AG09319 (cell line): ENCODE measurements around the gene UPB1.

ENCODE experiments used
- DNase-seq: peaks from one replicate; pipeline ENCODE4 v3.0.0-alpha.2; 2010; ENCODE audit warnings: low read depth; ENCODE audit errors: extremely low read depth
- TF ChIP-seq, protein P1 (sequence below): IDR thresholded peaks from 2 replicates; pipeline ENCODE4 v1.5.1; 2011; ENCODE audit warnings: low read depth, mild to moderate bottlenecking, inconsistent platforms, low read length, moderate library complexity

The UPB1 gene

DNA sequence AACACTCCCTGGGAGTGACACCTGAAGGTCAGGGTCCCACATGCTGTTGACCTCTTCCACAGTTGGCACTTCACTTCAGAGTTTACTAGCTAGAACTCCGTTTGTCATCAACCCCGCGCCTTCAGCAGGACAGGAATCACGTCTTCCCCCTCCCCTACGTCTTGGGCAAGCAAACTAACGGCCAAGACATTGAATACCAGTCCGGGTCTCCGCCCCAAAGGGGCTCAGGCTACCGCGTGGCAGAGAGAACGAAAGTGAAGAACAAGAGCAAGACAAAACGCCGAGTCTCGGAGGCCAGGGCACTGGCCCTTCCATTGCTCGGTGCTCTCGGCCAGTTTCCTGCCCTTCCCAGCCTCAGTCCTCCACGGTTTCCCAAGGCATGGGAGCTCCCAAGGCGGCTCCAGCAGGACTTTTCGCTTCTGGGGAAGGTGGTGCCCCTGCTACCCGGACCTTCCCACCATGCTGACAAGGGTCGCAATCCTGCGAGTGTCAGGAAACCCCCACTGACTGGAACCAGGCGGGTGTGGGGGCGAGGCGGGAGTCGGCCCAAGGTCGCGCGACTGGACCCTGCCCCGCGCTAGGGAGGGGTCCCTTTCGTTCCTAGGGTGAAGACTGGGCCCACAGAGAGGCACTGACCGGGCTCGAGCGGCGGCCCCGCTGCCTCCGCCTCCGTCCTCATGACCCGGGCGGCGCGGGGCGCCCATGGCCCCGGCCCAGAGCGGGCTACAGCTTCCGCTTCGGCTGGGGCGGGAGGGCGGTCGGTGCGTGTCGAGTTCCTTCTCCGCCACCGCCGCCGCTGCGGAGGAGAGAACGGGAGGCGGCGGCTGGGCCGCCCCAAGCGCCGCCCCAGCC is 59.4 kb downstream of the UPB1 start, which contains the start of gene GUCD1:
GUCD1 (minus strand) TSS at position 826 of the 852 bp plus-strand sequence; CDS start at position 679, 147 bp downstream.
- TF ChIP-seq, protein P1, sequence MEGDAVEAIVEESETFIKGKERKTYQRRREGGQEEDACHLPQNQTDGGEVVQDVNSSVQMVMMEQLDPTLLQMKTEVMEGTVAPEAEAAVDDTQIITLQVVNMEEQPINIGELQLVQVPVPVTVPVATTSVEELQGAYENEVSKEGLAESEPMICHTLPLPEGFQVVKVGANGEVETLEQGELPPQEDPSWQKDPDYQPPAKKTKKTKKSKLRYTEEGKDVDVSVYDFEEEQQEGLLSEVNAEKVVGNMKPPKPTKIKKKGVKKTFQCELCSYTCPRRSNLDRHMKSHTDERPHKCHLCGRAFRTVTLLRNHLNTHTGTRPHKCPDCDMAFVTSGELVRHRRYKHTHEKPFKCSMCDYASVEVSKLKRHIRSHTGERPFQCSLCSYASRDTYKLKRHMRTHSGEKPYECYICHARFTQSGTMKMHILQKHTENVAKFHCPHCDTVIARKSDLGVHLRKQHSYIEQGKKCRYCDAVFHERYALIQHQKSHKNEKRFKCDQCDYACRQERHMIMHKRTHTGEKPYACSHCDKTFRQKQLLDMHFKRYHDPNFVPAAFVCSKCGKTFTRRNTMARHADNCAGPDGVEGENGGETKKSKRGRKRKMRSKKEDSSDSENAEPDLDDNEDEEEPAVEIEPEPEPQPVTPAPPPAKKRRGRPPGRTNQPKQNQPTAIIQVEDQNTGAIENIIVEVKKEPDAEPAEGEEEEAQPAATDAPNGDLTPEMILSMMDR = no peak
- DNase-seq = no peak

- TF ChIP-seq, protein P1 = no peak; the same call in 1 of the 2 replicates
- DNase-seq = peak; percentile 98
Measured at GRCh38 chr22:24555165-24556039, 60.3 kb downstream of the UPB1 start, which contains the start of gene SNRPD3. SNRPD3 (plus strand) TSS chr22:24555999; CDS start chr22:24557675, 1,676 bp downstream.

GRCh38 chr22:24559471-24559870 is 64.3 kb downstream of the UPB1 start:
- TF ChIP-seq, protein P1 = no peak
- no peak for DNase-seq

GRCh38 chr22:24563246-24563645 is 68.1 kb downstream of the UPB1 start:
- TF ChIP-seq, protein P1 = no peak
- DNase-seq = no peak

- TF ChIP-seq, protein P1 = no peak
- DNase-seq = no peak
Measured at GRCh38 chr22:24564376-24565058, 69.4 kb downstream of the UPB1 start.

- DNase-seq = no peak
- TF ChIP-seq, protein P1 = no peak
Measured at GRCh38 chr22:24565077-24565476, 69.9 kb downstream of the UPB1 start.
